Dermis microvascular lymphatic vessel endothelial cell (primary cell): ENCODE measurements around the gene KCNIP3. TPM values are rescaled to one million over a fixed set of nuclear protein-coding genes. Genes with fewer than 3 reads are reported as not detected.
"Not testable (repeated sequence)": the region's sequence is repeated elsewhere in the genome, so short reads cannot be mapped to it uniquely, and the experiment has no call there.

Experiments
- DNase-seq, 2 donors: peaks; one replicate each; pipeline versions ENCODE4 v3.0.0 to v3.0.0-alpha.2; 2010; ENCODE audit warnings: low read depth in 2 of 2
- total RNA-seq: library from RNA; depleted of rRNA; stranded (reverse); fragments of >200 nt; gene quantifications from 2 replicates; pipeline ENCODE4 v1.2.1, GENCODE V29; 2014

The KCNIP3 gene
- total RNA-seq, 1 donor from 2014 or later: 0.13 TPM

DNA sequence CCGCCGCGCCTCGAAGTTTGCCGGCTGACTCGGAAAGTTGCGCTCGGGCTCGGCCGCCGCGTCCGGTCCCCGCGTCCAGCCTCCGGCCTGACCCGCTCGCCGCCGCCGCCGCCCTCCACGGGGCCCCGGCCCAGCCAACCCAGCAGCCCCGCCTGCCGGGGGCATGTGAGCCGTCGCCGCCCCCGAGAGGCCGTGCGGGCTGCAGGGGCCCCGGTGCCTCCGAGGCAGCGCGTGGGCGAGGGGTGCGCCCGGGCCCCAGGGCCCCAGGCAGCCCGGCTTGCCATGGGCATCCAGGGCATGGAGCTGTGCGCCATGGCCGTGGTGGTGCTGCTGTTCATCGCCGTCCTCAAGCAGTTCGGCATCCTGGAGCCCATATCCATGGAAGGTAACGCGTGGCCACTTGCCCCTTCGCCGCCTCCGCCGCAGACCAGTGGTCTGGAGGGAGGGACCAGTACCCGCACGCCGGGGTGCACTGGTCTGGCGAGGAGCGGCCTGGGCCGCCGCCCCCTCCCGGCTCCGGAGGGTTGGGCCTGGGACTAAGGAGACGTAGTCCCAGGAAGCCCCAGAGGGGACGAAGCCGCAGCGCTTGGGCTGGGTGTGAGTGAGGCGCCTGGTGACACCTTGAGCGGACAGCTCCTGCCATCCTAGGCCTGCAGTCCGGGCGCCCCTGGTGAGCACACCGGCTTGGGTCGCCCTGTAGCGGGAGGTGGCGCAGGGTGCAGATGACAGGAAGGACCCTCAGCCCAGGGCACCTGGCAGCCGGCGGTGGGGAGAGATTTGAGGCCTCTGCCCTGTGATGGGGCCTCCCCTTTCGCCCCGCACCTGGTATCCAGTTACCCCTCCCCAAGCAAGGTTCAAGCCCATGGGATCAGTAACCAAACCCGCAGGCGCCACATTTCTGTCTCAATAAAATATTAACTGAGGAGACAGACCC lies 49.9 kb downstream of the KCNIP3 start:
- DNase-seq: no peak

GRCh38 chr2:95347681-95348608 lies 50.8 kb downstream of the KCNIP3 start:
- no peak for DNase-seq

DNA sequence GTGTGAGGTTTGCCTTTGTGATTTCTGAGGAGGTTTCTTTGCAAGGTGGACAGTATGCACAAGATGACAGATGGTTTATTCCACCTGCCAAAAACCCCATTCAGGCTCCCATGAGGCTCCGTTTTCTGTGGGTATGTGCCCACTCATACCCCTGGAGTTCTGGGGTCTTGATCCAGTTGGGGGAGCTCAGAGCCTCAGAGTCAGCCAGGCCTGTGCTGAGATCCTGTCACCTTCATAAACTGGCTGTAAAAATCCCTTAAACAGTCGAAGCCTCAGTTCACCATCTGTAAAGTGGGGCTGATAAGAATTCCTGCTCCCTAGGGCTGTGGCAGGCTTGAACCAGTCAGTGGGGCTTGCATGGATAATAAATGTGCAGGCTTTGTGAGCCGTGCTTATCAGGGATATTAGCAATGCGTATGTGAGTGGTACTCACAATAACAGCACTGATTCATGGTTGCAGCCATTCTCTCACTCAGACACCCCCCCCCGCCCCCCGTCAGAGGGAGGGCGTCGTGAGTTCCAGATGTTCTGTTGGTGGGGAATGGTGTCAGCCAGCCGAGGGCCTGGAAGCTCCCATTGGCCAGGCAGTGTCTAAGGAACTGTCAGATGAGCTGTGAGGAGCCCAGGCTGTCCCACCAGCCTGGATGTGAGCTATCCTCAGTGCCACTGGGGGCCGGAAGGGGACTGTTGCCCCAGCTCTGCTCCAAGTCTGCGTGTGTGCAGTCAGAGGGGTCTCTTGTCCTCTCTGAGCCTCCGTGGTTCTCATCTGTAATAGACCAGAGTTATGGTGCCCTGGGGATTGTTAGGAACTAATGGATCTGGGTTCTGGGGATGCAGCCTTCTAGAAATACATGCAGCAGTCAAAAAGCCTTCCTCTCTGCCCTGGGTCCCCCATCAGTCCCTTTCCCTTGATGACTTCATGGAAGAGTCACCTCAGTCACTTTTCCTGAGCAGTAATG lies 51.7 kb downstream of the KCNIP3 start:
- no peak for DNase-seq

- DNase-seq: no peak
Measured at GRCh38 chr2:95349568-95350322, 52.6 kb downstream of the KCNIP3 start.

- no peak for DNase-seq
Measured at GRCh38 chr2:95350368-95350767, 53.2 kb downstream of the KCNIP3 start.

GRCh38 chr2:95350774-95351597 lies 53.8 kb downstream of the KCNIP3 start:
- DNase-seq: no peak

GRCh38 chr2:95351598-95351915 lies 54.4 kb downstream of the KCNIP3 start:
- DNase-seq: no peak

GRCh38 chr2:95352310-95353054 lies 55.3 kb downstream of the KCNIP3 start:
- no peak for DNase-seq

DNA sequence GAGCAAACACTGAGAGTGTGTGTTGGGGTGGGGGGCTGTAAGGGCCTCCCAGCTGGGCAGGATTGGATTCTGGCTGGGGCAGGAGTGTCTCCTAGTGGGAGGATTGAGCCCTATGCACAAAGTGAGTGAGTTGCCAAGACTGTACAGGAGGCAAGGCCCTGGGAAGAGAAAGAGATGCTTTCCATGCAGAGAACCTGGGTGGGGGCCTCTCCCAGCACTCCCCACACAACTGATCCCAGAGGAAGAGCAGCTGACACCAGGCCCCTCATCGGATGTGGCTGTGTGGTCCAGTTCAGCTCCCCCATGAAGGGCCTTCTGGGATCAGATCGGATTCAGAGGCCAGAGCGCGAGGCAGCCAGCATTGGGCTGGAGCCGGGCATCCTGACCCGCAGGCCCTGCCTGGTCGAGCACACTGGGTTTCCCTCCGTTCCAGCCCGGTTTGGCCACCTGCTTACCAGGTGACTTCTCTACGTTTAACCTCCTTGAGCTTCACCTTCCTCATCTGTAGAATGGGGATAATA lies 56.0 kb downstream of the KCNIP3 start:
- DNase-seq: no peak

GRCh38 chr2:95353613-95354468 lies 56.7 kb downstream of the KCNIP3 start:
- DNase-seq: no peak

GRCh38 chr2:95354469-95354901 lies 57.3 kb downstream of the KCNIP3 start:
- no peak for DNase-seq

GRCh38 chr2:95354925-95355324 lies 57.8 kb downstream of the KCNIP3 start:
- no peak for DNase-seq

GRCh38 chr2:95355486-95355885 lies 58.3 kb downstream of the KCNIP3 start:
- DNase-seq: not testable (repeated sequence)

DNA sequence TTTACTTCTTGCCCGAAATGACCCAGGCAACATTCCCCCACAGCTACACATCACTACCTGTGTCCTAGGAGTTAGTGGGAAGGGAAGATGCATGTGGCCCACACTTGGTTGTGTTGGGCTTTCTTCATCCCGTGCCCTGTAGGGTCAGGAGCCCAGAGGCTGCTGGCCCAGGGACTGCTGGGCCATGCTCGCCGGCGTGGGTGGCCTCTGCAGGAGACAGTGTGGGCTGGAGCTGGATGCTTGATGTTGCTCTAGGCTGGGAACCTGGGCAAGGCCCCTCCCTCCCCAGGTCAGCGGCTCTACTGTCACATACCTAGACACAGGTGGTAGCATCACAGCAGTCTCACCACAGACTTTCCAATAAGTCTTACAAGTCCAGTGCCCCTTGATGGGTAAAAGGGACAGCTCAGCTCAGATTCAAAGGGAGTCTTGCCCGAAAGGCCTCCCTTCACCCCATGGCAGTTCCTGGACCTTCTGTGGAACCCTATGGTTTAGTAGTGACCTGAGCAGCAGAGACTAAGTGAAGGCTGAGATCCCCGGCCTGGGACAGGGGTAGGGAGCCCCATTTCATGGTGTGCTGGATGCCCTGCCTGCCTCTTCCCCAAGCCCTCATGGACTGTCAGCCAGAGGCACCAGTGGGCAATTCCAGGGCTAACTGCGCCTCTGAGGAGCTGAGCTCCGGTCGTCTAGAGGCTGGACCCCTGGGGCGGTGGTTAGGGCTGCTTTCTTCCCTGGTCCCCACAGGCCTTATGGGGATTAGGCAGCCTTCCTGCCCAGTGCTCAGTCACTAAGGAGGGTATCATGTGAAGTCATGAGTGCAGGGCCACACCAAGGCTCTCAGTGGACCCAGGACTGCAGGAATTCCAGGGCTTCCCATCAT lies 59.9 kb downstream of the KCNIP3 start:
- no peak for DNase-seq

DNA sequence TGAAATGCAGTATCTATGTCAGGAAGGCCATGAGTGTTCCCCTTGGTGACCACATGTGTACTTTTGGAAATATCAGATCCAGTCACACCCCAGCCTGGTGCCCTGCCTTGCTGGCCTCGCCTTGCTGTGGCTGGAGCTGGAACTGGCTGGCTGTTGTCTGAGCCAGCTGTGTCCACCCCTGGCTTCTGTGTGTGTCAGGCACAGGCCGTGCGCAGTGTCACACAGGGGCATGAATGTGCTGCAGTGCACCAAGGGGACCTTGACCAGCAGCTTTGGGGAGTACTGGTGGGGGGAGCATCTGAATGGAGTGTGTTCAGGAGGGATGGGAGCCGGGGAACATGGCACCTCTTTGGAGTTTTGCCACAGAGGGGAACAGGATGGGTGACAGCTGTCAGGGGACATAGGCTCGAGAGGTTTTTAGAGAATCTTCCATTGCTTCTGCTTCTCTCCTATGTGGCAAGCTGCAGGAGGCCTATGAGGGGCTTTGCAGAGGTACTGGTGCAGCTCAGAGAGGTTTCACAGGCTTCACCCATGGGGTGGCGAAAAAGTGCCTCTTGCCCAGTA lies 60.7 kb downstream of the KCNIP3 start:
- no peak for DNase-seq

DNA sequence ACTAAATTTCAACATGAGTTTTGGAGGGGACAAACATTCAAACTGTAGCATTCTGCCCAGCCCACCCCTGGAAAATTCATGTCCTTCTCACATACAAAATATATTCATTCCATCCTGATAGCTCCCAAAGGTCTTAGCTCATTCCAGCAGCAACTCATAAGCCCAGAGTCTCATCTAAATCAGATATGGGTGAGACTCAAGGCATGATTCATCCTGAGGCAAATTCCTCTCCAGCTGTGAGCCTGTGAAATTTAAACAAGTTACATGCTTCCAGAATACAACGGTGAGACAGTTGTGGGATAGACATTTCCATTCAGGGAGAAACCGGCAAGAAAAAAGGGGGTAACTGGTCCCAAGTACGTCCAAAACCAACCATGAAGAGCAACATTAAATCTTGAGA lies 61.9 kb downstream of the KCNIP3 start:
- DNase-seq: no peak
